T-helper 1 cell (primary cell): Measurements from ENCODE around the gene RPL36.
"Not testable (repeated sequence)": the region's sequence is repeated elsewhere in the genome, so short reads cannot be mapped to it uniquely, and the experiment has no call there.

Source experiments
- DNase-seq, 5 donors: peaks; one replicate each; pipeline ENCODE4 v3.0.0-alpha.2; 2012 to 2020

Gene RPL36

GRCh38 chr19:5674714-5675113 is 15.4 kb upstream of the RPL36 start:
- no peak for DNase-seq

GRCh38 chr19:5676105-5676771 is 13.9 kb upstream of the RPL36 start:
- no peak for DNase-seq

DNA sequence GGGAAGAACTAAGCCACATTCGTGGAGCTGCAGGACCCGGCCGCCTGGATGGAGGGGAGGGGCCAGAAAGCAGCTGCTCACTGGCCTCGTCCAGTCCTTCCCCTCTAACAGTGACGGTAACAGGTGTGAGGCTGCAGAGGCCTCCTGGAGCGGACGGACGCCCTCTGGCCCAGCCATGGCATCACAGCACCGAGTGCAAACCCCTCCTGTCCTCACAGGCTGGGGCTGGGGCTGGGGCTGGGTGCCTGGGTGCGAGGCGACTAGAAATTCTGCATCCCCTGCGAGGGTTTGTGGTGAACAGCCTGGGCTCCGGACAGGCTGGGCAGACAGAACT is 13.4 kb upstream of the RPL36 start:
- no peak for DNase-seq

DNA sequence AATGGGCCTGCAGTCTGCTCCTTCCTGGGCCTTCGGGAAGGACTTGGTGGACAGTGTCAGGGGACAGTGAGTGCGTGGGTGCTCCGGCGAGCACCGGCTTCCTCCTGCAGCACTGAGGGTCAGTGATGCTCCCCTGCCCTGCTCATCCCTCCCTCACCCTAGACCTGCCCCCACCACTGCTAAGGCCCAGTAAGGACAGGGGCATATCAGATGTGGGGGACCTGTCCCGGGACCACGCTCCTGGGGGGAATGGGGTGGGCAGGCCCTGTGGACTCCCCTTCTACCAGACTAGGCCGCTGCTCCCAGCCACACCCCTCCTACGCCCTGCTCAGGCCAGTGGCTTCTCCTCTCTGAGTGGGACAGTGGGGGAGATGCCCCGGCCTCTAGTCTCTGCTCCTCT is 13.0 kb upstream of the RPL36 start:
- DNase-seq: no peak

- no peak for DNase-seq
These were observed 12.5 kb upstream of the RPL36 start for GRCh38 chr19:5677580-5677979.

DNA sequence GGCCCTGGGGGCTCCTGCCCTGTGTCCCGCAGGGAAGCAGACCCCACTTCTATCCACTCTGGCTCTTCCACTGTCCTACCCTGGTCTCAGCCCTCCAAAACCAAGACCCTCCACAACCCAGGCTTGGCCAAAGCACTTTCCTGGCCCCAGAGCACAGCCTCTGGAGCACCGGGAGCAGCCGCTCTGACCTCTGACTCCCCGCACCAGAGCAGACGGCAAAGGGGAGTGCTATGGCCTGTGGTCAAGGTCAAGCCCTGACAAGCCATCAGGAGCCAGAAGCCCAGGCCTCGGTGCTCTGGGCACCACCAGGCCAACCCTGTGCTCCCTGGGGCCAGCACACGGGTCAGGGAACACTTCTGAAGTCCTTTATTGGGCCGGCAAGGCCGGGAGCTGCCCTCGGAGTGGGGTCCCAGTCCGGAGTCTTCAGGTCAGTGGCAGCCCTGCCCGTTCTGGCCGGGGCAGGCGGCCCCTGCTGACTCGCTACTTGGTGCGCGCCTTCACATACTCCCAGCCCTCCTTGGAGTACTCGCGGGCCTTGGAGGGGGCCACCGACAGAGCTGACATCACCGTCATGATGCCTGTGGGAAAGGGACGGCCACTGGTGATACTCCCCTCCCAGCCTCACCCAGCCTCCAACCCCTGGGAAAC is 11.9 kb upstream of the RPL36 start:
- no peak for DNase-seq

DNA sequence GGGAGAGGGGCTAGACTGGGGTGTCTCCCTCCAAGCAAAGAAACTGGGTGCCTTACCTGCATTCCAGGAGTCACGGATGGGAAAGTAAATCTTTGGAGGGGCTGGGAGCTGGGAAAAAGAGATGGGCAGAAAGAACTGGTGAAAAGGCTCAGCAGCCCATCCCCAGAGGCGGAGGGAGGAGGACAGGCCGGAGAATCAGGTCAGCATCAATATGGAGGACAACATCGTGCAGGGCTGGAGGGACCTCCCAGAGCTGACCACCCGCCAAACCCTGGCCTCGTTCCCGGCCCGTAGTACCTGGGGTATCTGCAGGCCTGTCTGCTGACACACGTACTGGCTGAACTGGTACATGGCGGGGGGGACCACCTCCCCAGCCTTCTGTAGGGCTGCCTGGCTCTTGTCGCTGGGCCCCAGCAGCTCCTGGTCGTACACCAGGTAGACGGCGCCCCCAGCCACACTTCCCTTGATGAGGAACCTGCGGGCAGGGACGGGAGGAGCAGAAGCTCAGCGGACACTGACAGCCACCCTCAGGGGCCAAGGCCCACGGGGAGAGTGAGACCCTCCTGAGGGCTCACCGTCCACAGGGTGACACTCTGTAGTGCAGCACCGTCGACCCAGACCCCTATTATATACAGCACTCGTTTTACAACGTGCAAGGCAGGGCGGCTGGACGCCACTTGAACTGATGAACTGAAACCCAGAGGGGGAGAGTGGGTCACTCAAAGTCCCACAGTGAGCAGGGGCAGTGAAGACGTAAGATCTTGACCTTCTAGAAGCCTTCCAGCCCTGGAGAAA is 10.6 kb upstream of the RPL36 start:
- no peak for DNase-seq

GRCh38 chr19:5680084-5680436 is 10.0 kb upstream of the RPL36 start:
- DNase-seq: no peak

DNA sequence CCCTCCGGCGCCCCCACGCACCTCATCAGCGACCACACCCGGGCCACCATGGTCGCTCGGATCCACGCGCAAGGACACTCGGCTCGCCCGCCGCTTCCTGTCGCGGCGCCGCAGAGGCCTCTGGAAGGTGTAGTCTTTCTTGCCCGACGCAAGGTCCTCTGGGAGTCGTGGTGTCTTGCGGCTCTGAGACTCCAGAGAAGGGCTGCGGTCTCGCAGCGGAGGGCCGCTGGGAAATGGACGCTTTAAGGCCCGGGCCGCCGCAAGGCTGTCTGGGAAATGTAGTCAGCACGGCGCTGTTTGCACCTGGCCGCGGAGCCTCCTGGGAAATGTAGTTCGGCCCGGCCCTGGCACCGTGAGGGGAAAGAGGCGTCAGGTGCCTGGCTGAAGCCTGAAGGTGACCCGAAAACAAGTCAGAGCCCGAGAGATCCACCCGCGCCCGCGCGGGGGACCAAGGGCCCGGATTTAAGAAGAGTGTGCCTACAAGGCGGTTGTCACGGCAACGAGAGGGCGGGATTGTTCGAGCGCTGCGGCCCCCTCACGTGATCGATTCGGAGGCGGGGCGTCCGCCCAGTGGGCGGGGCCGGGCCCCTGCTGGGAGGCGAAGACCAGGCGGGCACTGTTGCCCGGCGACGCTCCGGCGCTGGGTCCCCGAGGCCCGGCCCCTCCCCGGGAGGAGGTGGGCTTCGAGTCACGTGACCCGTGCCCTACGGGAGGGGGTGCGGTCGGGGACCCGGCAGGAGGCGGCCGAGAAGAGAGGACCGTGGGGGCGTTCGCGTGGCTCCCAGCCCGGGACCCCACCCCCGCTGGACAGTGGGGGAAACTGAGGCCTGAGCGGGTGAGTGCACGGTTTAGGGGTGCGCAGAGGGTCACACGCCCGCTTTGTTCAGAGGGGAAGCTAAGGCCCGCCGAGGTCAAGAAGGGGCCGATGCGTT is 9.4 kb upstream of the RPL36 start, which contains the start of the genes HSD11B1L and MICOS13:
Gene HSD11B1L, plus strand, starts transcription at position 591 of the 932 bp plus-strand sequence. CDS start 3,806 bp downstream, outside the sequence.
Gene MICOS13, minus strand, starts transcription at position 80 of the 932 bp plus-strand sequence. Its CDS starts 30 bp downstream, at position 50.
- DNase-seq: peak; percentile 96 to 99 (median 97)

DNA sequence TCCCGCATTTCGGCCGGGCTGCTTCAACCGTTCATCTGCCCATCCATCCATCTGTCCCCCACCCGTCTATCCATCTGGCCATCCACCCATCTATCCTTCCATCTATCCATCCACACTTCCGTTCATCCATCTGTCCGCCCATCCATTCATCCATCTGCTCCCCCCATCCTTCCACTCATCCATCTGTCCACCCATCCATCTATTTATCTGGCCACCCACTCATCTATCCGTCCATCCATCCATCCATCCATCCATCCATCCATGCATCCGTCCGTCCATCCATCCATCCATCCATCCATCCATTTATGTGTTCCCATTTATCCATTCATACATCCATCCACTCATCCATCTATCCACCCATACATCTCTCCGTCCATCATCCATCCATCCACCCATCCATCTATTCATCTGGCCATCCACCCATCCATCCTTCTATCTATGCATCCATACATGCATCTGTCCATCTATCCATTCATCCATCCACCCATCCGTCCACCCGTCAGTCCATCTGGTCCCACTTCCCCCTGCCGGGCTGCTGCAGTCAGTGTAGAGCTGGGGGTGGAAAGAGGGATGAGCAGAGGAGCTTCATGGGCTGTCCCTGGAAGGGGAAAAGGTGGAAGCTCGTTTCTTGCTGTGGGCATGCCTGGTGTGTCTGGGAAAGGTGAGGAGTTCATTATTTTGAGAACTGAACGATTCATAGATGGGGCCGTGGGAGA is 8.5 kb upstream of the RPL36 start:
- DNase-seq: no peak

GRCh38 chr19:5682107-5682482 is 8.0 kb upstream of the RPL36 start:
- DNase-seq: no peak

DNA sequence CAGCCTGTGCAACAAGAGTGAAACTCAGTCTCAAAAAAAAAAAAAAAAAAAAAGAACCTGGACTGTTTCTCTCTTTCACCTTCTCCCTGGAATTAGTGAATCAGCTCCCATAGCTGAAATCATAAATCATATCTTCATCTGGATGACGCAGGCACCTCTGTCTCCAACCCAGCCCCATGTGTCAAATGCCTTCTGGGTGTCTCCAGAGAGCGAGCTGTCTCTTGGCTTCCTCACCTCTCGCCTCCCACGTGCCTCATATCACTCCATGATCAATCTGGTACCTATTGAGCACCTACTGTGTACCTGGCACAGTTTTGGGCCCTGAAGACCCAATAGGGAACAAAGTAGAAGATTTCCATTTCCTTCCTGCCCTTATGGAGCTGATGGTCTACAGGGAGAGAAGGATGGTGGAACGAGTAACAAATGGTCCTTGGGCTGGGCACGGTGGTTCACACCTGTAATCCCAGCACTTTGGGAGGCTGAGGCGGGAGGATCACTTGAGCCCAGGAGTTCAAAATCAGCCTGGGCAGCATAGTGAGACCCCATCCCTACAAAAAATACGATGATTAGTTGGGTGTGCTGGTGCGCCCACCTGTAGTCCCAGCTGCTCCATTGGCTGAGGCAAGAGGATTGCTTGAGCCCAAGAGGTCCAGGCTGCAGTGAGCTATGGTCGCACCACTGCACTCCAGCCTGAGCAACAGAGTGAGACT is 6.8 kb upstream of the RPL36 start:
- DNase-seq: no peak

GRCh38 chr19:5684694-5685430 is 5.2 kb upstream of the RPL36 start:
- DNase-seq: no peak

GRCh38 chr19:5686326-5686646 is 3.8 kb upstream of the RPL36 start:
- no peak for DNase-seq

DNA sequence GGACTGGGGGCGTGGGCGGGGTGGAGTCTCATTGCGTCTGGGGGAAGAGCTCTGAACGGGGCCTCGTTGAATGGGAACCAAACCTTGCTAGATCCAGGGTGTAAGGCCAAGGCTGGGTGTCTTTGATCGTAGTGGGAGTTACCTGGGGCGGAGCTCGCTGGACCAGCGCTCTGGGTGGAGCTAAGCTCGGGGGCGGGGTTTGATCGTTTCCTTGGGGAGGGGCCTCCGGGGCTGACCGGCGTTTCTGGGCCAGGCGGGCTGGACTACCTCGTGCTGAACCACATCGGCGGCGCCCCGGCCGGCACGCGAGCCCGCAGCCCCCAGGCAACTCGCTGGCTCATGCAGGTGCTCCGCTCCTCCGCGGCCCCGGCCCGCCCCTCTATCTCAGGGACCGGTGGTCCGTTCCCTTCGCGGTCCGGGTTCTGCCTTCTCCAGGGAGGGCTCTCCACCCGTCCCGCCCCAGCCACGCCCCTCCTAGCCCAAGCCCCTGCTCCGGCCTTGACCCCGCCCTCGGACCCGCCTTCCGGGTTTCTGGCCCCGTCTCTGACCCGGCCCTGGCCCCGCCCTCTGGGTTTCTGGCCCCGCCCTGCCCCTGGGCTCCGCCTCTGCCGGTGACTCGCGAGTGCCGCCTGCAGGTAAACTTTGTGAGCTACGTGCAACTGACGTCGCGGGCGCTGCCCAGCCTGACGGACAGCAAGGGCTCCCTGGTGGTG is 3.3 kb upstream of the RPL36 start:
- DNase-seq: peak; percentile 86 to 94 (median 90)

GRCh38 chr19:5687360-5688198 is 2.5 kb upstream of the RPL36 start:
- DNase-seq: no peak

DNA sequence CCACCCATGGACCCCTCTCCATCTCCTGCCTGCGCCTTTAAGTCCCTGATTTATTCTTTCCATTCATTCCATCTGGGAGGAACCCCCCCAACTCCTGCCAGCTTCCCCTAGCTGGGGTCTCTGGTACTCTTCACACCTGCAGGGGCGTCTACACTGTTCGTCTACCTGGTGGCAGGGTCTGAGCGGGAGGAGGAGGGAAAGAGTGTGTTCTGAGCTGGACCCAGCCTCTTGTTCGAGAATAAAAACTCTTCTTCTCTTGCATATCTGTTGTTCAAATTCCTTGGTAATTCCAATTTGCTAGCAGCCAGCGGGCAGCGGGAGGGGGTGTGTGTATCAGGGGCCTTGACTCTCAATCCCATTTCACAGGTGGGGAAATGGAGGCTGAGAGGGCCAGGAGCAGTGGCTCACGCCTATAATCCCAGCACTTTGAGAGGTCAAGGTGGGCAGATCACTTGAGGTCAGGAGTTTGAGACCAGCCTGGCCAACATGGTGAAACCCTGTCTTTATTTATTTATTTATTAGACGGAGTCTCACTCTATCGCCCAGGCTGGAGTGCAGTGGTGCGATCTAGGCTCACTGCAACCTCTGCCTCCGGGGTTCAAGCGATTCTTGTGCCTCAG is 1.7 kb upstream of the RPL36 start:
- not testable (repeated sequence) for DNase-seq

- peak in 4 of 5 donors; percentile 23 to 41 (median 32) for DNase-seq
These were observed 1.1 kb downstream of the RPL36 start for GRCh38 chr19:5690955-5691821.
